SKM-1 (cell line): Measurements from ENCODE around the gene PROSER2.
A peak's percentile ranks its signal among the peaks of the same experiment; 100 is the strongest.
"Not testable (repeated sequence)": the region's sequence is repeated elsewhere in the genome, so short reads cannot be mapped to it uniquely, and the experiment has no call there.

Source experiments
- DNase-seq: peaks from one replicate; lab custom pipeline; 2025; ENCODE audit not compliant: unreplicated experiment; lab: John Stamatoyannopoulos, UW

The PROSER2 gene

GRCh38 chr10:11835704-11836103 is 12.5 kb downstream of the PROSER2 start:
- DNase-seq = no peak

GRCh38 chr10:11837372-11838161 is 14.4 kb downstream of the PROSER2 start:
- DNase-seq = no peak

GRCh38 chr10:11838298-11838852 is 15.2 kb downstream of the PROSER2 start:
- no peak for DNase-seq

GRCh38 chr10:11841375-11841774 is 18.2 kb downstream of the PROSER2 start:
- DNase-seq = no peak

GRCh38 chr10:11842411-11842810 is 19.3 kb downstream of the PROSER2 start:
- no peak for DNase-seq

GRCh38 chr10:11845113-11845512 is 22.0 kb downstream of the PROSER2 start:
- DNase-seq = no peak

GRCh38 chr10:11846542-11846941 is 23.4 kb downstream of the PROSER2 start:
- no peak for DNase-seq

- no peak for DNase-seq
Observed at GRCh38 chr10:11849277-11849676, 26.1 kb downstream of the PROSER2 start.

GRCh38 chr10:11849911-11850310 is 26.8 kb downstream of the PROSER2 start:
- peak; percentile 67 for DNase-seq

- DNase-seq = no peak
Observed at GRCh38 chr10:11851910-11852309, 28.8 kb downstream of the PROSER2 start.

GRCh38 chr10:11852637-11853036 is 29.5 kb downstream of the PROSER2 start:
- not testable (repeated sequence) for DNase-seq

- no peak for DNase-seq
Observed at GRCh38 chr10:11853468-11853867, 30.3 kb downstream of the PROSER2 start.

- no peak for DNase-seq
Observed at GRCh38 chr10:11854301-11854700, 31.1 kb downstream of the PROSER2 start.

GRCh38 chr10:11856089-11856488 is 32.9 kb downstream of the PROSER2 start:
- no peak for DNase-seq

GRCh38 chr10:11856678-11857077 is 33.5 kb downstream of the PROSER2 start:
- no peak for DNase-seq

GRCh38 chr10:11858093-11858492 is 34.9 kb downstream of the PROSER2 start:
- DNase-seq = no peak

- no peak for DNase-seq
Observed at GRCh38 chr10:11861341-11861740, 38.2 kb downstream of the PROSER2 start.

- no peak for DNase-seq
Observed at GRCh38 chr10:11861811-11862428, 38.8 kb downstream of the PROSER2 start.

GRCh38 chr10:11863353-11864109 is 40.4 kb downstream of the PROSER2 start:
- DNase-seq = no peak

- DNase-seq = no peak
Observed at GRCh38 chr10:11864727-11865126, 41.6 kb downstream of the PROSER2 start.

GRCh38 chr10:11865561-11865960 is 42.4 kb downstream of the PROSER2 start:
- DNase-seq = no peak
